CD4-positive, CD25-positive, alpha-beta regulatory T cell (primary cell): ENCODE results near the gene OR10A7. TPM values are rescaled to one million over a fixed set of nuclear protein-coding genes. Genes with fewer than 3 reads are reported as not detected.
"Not testable (repeated sequence)": the region's sequence is repeated elsewhere in the genome, so short reads cannot be mapped to it uniquely, and the experiment has no call there.

Experiments
- ATAC-seq, 2 donors: fragments of 150-1000 bp; cut with Tn5 transposase; one replicate each; pipeline ENCODE4 v1.10.0; 2021; ENCODE audit warnings: low read depth in 2 of 2, moderate number of reproducible peaks in 2 of 2, moderate library complexity in 1 of 2
- DNase-seq, 3 donors: peaks; one replicate each; pipeline versions ENCODE4 v3.0.0 to v3.0.0-alpha.2; 2012 to 2022; ENCODE audit warnings: mixed read lengths in 1 of 3
- H3K27ac ChIP-seq: one replicate; pipeline ENCODE4 v1.7.0; 2013; ENCODE audit warnings: mild to moderate bottlenecking, low read length; ENCODE audit not compliant: insufficient read depth, poor library complexity, severe bottlenecking
- H3K27me3 ChIP-seq: one replicate; pipeline ENCODE4 v1.7.0; 2013; ENCODE audit warnings: low read length; ENCODE audit not compliant: control insufficient read depth, insufficient read depth
- H3K36me3 ChIP-seq: one replicate; pipeline ENCODE4 v1.7.0; 2013; ENCODE audit warnings: mild to moderate bottlenecking, low read length, moderate library complexity; ENCODE audit not compliant: control insufficient read depth, insufficient read depth
- H3K4me1 ChIP-seq: 2 replicates; pipeline ENCODE4 v1.7.0; 2013; ENCODE audit warnings: mild to moderate bottlenecking, low read length; ENCODE audit not compliant: insufficient read depth, control insufficient read depth, poor library complexity, severe bottlenecking
- H3K4me3 ChIP-seq: one replicate; pipeline ENCODE4 v1.7.0; 2013; ENCODE audit warnings: low read depth, mild to moderate bottlenecking, low read length, moderate library complexity
- H3K9me3 ChIP-seq, 2 experiments: 1 replicate in 1 of 2; 2 replicates in 1 of 2; pipeline ENCODE4 v1.7.0; 2013; ENCODE audit warnings: low read length in 2 of 2, mild to moderate bottlenecking in 1 of 2, moderate library complexity in 1 of 2; ENCODE audit not compliant: control insufficient read depth in 2 of 2
- H3K27ac Mint-ChIP-seq, 3 donors: one replicate each; pipeline ENCODE4 v1.8.0; 2020 to 2022; ENCODE audit warnings: mild to moderate bottlenecking in 3 of 3, mixed read lengths in 3 of 3, moderate library complexity in 2 of 3
- H3K27me3 Mint-ChIP-seq: one replicate; pipeline ENCODE4 v1.8.0; 2022; ENCODE audit warnings: mild to moderate bottlenecking, mixed read lengths
- H3K36me3 Mint-ChIP-seq: one replicate; pipeline ENCODE4 v1.8.0; 2020; ENCODE audit warnings: mixed read lengths
- H3K4me1 Mint-ChIP-seq, 4 donors: one replicate each; pipeline ENCODE4 v1.8.0; 2020 to 2022; ENCODE audit warnings: mixed read lengths in 4 of 4, mild to moderate bottlenecking in 1 of 4
- H3K4me3 Mint-ChIP-seq, 4 donors: one replicate each; pipeline ENCODE4 v1.8.0; 2020 to 2022; ENCODE audit warnings: mild to moderate bottlenecking in 4 of 4, mixed read lengths in 4 of 4, moderate library complexity in 3 of 4
- H3K9me3 Mint-ChIP-seq, 7 donors: one replicate each; pipeline ENCODE4 v1.8.0; 2020 to 2022; ENCODE audit warnings: mixed read lengths in 7 of 7, mild to moderate bottlenecking in 3 of 7, moderate library complexity in 2 of 7
- polyA plus RNA-seq, 4 donors: library from polyadenylated mRNA; unstranded; fragments of 300-500 nt; fragmentation: Illumina TruSeq; gene quantifications; one replicate each; pipeline ENCODE4 v1.2.3, GENCODE V29; 2021
- total RNA-seq: library from RNA; stranded (reverse); gene quantifications from one replicate; pipeline ENCODE4 v1.2.3, GENCODE V29; 2022

The OR10A7 gene, protein sequence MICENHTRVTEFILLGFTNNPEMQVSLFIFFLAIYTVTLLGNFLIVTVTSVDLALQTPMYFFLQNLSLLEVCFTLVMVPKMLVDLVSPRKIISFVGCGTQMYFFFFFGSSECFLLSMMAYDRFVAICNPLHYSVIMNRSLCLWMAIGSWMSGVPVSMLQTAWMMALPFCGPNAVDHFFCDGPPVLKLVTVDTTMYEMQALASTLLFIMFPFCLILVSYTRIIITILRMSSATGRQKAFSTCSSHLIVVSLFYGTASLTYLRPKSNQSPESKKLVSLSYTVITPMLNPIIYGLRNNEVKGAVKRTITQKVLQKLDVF
- not detected for total RNA-seq
- polyA plus RNA-seq, result not detected

DNA sequence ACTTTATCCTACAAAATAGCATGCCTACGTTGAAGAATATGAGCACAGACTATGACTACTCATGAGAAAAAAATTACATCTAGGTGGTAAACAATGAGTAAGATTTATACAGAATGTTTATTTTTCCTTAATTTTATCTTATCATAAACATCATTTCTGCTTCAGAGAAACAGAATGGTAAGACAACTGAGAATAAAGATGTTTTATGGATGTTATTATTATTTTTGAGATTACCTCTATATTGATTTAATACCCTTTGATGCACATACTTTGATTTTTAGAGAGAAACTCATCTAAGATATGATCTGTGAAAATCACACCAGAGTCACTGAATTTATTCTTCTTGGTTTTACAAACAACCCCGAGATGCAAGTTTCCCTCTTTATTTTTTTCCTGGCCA is at the start of gene OR10A7:
OR10A7 (plus strand) TSS at position 301 of the 400 bp plus-strand sequence; CDS start at position 301, 0 bp downstream.
- peaks cover 0 to 2% (median 0%) of the 10 kb centered on the region in 7 donors for H3K9me3 Mint-ChIP-seq
- H3K4me1 Mint-ChIP-seq, result no peaks in the 10 kb centered on the region
- no peak within 1 kb of the TSS for H3K27ac ChIP-seq

DNA sequence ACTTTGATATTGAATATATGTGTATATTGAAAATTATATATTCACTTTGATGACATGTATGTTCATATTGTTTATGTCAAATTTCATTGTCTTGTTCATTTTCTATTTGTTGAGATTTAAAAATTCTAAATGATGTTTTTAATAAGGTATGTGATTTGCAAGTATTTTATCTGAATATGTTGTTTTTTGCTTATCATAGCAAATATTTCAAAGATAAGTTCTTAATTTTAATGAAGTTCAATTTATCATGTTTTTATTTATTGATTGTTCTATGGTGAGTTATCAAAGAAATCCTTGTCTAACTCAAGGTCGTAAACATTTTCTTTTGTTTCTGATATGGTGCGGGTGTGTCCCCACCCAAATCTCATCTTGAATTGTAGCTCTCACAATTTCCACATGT is 49.4 kb upstream of the OR10A7 start:
- H3K4me3 Mint-ChIP-seq, result no peak overlapping the region
- no peaks in the 10 kb centered on the region for H3K9me3 ChIP-seq

More for the DNA sequence above, at the start of gene OR10A7:
- H3K36me3 ChIP-seq, result no peaks in the 10 kb centered on the region
- H3K4me3 ChIP-seq, result no peak within 1 kb of the TSS
- Mint-ChIP-seq H3K4me3 (no peak within 1 kb of the TSS), H3K36me3 (no peaks in the 10 kb centered on the region), H3K27me3 (peaks cover 6% of the 10 kb centered on the region), H3K27ac (no peak within 1 kb of the TSS)
- H3K4me1 ChIP-seq, result no peaks in the 10 kb centered on the region
- H3K9me3 ChIP-seq, result no peaks in the 10 kb centered on the region
- ATAC-seq (no peak), DNase-seq (no peak)
- peaks cover 5% of the 10 kb centered on the region for H3K27me3 ChIP-seq

DNA sequence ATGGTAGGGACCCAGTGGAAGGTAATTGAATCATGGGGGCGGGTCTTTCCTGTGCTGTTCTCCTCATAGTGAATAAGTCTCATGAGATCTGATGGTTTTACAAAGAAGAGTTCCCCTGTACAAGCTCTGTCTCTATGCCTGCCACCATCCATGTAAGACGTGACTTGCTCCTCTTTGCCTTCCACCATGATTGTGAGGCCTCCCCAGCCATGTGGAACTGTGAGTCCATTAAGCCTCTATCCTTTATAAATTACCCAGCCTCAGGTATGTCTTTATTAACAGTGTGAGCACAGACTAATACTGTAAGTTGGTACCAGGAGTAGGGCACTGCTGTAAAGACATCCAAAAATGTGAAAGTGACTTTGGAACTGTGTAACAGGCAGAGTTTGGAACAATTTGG is 49.0 kb upstream of the OR10A7 start:
- not testable (repeated sequence) for H3K4me1 ChIP-seq, H3K36me3 ChIP-seq, H3K4me3 ChIP-seq, H3K27ac ChIP-seq, H3K36me3 Mint-ChIP-seq, H3K27ac Mint-ChIP-seq, ATAC-seq, H3K9me3 ChIP-seq, DNase-seq, H3K4me3 Mint-ChIP-seq, H3K4me1 Mint-ChIP-seq, H3K9me3 Mint-ChIP-seq, H3K27me3 ChIP-seq
- H3K27me3 Mint-ChIP-seq, result peaks cover 23% of the 10 kb centered on the region

More for the DNA sequence above, 49.4 kb upstream of the OR10A7 start:
- no peak for DNase-seq
- Mint-ChIP-seq H3K27ac (no peak overlapping the region), H3K9me3 (no peaks in the 10 kb centered on the region), H3K36me3 (no peaks in the 10 kb centered on the region), H3K27me3 (peaks cover 19% of the 10 kb centered on the region), H3K4me1 (no peaks in the 10 kb centered on the region)
- Histone ChIP-seq H3K36me3 (no peaks in the 10 kb centered on the region), H3K27ac (no peak overlapping the region), H3K27me3 (peaks cover 7% of the 10 kb centered on the region), H3K4me1 (no peaks in the 10 kb centered on the region), H3K4me3 (no peak overlapping the region)
- no peak for ATAC-seq

DNA sequence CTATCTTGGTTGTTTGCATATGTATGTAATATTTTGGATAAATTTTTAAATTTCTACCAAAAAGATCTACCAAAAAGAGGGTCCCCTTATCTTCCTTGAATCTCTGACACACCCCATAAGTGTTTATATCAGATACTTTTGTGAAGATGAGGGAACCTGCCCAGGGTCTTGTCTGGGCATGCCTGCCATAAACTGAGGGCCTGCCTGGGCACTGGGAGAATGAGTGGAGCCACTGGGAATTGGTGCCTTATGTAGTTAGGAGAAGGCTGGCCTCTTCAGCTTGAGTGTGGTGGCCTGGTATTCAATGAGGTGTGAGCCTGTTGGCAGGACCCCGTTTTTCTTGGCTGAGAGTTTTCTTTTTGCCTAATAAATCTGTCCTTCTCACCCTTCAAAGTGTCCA is 48.1 kb upstream of the OR10A7 start:
- no peak overlapping the region for H3K27ac Mint-ChIP-seq
- H3K4me3 Mint-ChIP-seq, result no peak overlapping the region
- peaks cover 8% of the 10 kb centered on the region for H3K27me3 ChIP-seq
- H3K4me1 Mint-ChIP-seq, result no peaks in the 10 kb centered on the region
- no peaks in the 10 kb centered on the region for H3K36me3 Mint-ChIP-seq
- DNase-seq (no peak), ATAC-seq (no peak)
- H3K27ac ChIP-seq, result no peak overlapping the region
- H3K4me3 ChIP-seq, result no peak overlapping the region
- no peaks in the 10 kb centered on the region for H3K9me3 Mint-ChIP-seq
- no peaks in the 10 kb centered on the region for H3K36me3 ChIP-seq
- no peaks in the 10 kb centered on the region for H3K4me1 ChIP-seq
- H3K27me3 Mint-ChIP-seq, result peaks cover 29% of the 10 kb centered on the region
- H3K9me3 ChIP-seq, result no peaks in the 10 kb centered on the region

DNA sequence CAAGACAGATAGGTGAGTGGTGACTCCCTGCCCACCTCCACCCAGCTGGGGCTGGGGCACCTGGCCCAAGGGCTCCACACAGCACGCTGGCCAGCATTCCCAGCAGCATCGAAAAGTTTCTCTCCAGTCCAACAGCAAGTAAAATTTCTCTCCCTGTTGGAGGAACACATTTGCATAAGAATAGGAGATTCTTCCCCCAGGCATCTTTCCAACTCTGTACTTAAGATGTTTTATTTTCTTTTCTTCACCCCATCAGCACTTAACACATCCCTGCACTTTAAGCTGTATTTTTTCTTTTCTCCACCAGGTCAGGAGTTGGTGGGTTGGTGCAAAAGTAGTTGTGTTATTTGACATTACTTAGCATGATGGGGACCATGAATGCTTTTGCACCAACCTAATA is 47.4 kb upstream of the OR10A7 start:
- no peak overlapping the region for H3K4me3 ChIP-seq
- DNase-seq, result no peak
- no peak overlapping the region for H3K27ac Mint-ChIP-seq
- ATAC-seq, result no peak
- H3K9me3 Mint-ChIP-seq, result peaks cover 0 to 3% (median 0%) of the 10 kb centered on the region in 7 donors
- H3K27ac ChIP-seq, result no peak overlapping the region
- peaks cover 37% of the 10 kb centered on the region for H3K27me3 Mint-ChIP-seq
- H3K4me1 Mint-ChIP-seq, result no peaks in the 10 kb centered on the region
- no peaks in the 10 kb centered on the region for H3K36me3 ChIP-seq
- no peaks in the 10 kb centered on the region for H3K4me1 ChIP-seq
- H3K9me3 ChIP-seq, result no peaks in the 10 kb centered on the region
- no peak overlapping the region for H3K4me3 Mint-ChIP-seq
- peaks cover 8% of the 10 kb centered on the region for H3K27me3 ChIP-seq
- H3K36me3 Mint-ChIP-seq, result no peaks in the 10 kb centered on the region

DNA sequence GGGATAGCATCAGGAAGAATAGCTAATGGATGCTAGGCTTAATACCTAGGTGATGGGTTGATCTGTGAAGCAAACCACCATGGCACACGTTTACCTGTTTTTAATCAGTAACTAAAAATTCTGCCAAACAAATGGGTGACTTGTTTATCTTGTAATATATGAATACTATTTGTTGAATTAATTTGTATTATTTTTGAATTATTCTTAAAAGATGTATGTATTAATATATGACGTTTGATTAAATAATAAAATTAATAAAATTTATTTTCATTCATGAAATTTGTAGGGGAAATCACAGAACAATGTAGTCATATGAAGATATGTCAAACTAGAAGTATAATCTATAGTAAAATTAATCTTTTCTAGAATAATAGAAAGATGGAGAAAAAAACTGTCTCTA is 32.3 kb upstream of the OR10A7 start:
- Histone ChIP-seq H3K4me3 (no peak overlapping the region), H3K36me3 (no peaks in the 10 kb centered on the region), H3K9me3 (no peaks in the 10 kb centered on the region), H3K27ac (no peak overlapping the region), H3K27me3 (peaks cover 2% of the 10 kb centered on the region), H3K4me1 (no peaks in the 10 kb centered on the region)
- no peak for ATAC-seq
- Mint-ChIP-seq H3K36me3 (no peaks in the 10 kb centered on the region), H3K4me1 (no peaks in the 10 kb centered on the region), H3K27ac (no peak overlapping the region), H3K9me3 (peaks cover 0 to 2% (median 0%) of the 10 kb centered on the region in 7 donors), H3K4me3 (no peak overlapping the region), H3K27me3 (peaks cover 28% of the 10 kb centered on the region)
- no peak for DNase-seq

DNA sequence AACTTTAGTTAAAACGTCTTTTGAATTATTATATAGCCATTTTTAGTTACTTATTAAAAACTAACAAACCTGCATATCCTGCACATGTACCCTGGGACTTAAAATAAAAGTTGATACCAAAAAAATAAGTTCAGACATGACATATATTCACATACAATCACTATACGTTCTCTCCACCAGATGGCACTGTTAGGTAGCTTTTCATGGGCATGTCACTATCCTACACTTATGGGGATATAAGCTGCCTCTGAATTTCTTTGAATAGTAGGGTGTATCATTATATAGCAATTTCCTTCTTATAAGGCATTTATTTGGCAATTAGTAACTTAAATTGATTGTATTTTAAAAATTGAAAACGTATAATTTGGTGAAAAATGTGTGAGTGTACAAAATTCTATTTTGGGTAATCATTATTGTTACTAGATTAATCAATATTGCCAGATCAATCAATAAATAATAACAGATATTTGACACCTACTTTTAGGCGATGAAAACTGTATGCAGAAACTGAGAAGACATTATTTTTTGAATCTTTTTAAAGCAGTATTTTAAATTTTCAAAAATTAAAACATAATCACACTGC is 31.8 kb upstream of the OR10A7 start:
- peak; percentile 59 to 64 for ATAC-seq
- H3K27me3 Mint-ChIP-seq, result peaks cover 28% of the 10 kb centered on the region
- H3K9me3 Mint-ChIP-seq, result peaks cover 0 to 2% (median 0%) of the 10 kb centered on the region in 7 donors
- no peak overlapping the region for H3K27ac ChIP-seq
- H3K4me1 Mint-ChIP-seq, result no peaks in the 10 kb centered on the region
- H3K36me3 ChIP-seq, result no peaks in the 10 kb centered on the region
- H3K27ac Mint-ChIP-seq, result no peak overlapping the region
- H3K9me3 ChIP-seq, result no peaks in the 10 kb centered on the region
- H3K4me3 ChIP-seq, result no peak overlapping the region
- no peaks in the 10 kb centered on the region for H3K4me1 ChIP-seq
- peak; percentile 10 to 82 (median 61) for DNase-seq
- H3K36me3 Mint-ChIP-seq, result no peaks in the 10 kb centered on the region
- H3K4me3 Mint-ChIP-seq, result no peak overlapping the region
- peaks cover 2% of the 10 kb centered on the region for H3K27me3 ChIP-seq

DNA sequence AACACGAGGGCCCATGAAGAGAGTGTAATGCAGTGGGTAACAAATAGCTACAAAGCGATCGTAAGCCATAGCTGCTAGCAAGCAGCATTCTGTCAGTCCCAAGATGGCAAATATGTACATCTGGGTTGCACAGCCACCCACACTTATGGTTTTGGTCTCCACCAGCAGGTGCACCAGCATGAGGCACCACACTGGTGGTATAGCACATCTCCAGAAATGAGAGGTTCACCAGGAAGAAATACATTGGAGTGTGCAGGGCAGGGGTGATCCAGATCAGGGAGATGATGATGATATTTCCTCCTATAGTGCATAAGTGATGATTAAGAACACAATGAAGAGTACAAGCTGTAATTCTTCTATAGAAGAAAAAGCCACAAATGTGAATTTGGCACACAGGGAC is 26.4 kb upstream of the OR10A7 start:
- no peaks in the 10 kb centered on the region for H3K36me3 ChIP-seq
- H3K27ac Mint-ChIP-seq, result no peak overlapping the region
- no peaks in the 10 kb centered on the region for H3K9me3 ChIP-seq
- peaks cover 49% of the 10 kb centered on the region for H3K27me3 Mint-ChIP-seq
- no peak overlapping the region for H3K4me3 Mint-ChIP-seq
- no peaks in the 10 kb centered on the region for H3K4me1 ChIP-seq
- H3K4me1 Mint-ChIP-seq, result no peaks in the 10 kb centered on the region
- DNase-seq (no peak), ATAC-seq (no peak)
- no peak overlapping the region for H3K4me3 ChIP-seq
- H3K9me3 Mint-ChIP-seq, result peaks cover 0 to 2% (median 0%) of the 10 kb centered on the region in 7 donors
- H3K27me3 ChIP-seq, result peaks cover 12% of the 10 kb centered on the region
- no peak overlapping the region for H3K27ac ChIP-seq
- H3K36me3 Mint-ChIP-seq, result no peaks in the 10 kb centered on the region
